EL (cell line): Measurements from ENCODE around the gene ZYX.
"Not testable (repeated sequence)": the region's sequence is repeated elsewhere in the genome, so short reads cannot be mapped to it uniquely, and the experiment has no call there.

Experiments used
- DNase-seq: peaks from one replicate; pipeline ENCODE4 v3.0.0-alpha.2; 2016

Gene ZYX

DNA sequence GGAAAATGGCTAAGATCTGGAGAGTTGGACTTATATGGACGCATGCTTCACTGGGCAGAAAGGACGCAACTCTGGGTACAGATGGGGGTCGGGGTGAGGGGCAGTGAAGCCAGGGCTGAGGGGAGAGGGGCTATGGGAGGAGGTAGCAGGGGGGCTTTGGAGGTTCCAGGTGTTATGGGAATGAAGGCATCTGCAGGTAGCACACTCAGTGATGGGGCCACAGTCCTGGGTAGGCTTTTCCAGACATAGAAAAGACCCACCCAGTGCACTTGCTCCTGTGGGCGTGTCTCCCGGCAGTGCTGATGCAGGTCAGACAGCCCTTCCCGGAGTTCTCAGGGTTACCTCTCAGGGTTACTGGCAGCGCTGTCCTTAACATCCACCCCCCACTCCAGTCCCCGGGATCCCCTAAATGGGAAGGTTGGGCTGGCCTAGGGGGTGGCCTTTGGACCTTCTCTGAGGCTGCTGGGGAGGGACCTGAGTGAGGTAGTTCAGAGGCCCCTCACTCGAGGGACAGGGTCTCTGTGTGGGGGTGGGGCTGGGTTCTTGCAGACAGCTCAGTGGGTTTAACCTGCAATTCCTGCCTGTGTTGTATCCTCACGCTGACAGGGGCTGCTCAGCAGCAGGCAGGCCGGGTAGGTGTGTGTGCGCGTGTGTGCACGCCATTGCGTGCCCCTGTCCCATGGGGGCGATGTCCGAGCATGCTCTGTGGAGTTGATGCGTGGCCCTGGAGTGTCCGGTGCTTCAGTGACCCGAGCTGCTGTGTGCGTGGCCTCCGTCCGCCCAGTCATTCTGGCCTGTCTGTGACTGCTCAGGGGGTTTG, 6.2 kb downstream of the ZYX start:
- no peak for DNase-seq

DNA sequence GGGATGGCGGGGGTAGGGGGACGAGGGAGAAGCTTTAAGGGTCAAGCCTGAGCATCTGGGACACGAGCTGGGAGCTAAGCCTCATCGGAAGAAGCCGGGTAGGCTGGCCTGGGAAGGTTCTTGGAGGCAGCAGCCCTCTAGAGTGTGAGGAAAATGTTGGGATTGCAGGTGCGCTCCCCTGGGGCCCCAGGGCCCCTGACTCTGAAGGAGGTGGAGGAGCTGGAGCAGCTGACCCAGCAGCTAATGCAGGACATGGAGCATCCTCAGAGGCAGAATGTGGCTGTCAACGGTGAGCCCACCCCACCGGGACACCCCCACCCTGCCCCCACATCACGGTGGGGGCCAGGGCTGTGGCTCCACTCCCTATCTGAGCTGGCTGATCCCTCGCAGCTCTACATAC, 6.9 kb downstream of the ZYX start:
- DNase-seq: no peak

- no peak for DNase-seq
Observed at GRCh38 chr7:143388491-143389101, 7.5 kb downstream of the ZYX start.

DNA sequence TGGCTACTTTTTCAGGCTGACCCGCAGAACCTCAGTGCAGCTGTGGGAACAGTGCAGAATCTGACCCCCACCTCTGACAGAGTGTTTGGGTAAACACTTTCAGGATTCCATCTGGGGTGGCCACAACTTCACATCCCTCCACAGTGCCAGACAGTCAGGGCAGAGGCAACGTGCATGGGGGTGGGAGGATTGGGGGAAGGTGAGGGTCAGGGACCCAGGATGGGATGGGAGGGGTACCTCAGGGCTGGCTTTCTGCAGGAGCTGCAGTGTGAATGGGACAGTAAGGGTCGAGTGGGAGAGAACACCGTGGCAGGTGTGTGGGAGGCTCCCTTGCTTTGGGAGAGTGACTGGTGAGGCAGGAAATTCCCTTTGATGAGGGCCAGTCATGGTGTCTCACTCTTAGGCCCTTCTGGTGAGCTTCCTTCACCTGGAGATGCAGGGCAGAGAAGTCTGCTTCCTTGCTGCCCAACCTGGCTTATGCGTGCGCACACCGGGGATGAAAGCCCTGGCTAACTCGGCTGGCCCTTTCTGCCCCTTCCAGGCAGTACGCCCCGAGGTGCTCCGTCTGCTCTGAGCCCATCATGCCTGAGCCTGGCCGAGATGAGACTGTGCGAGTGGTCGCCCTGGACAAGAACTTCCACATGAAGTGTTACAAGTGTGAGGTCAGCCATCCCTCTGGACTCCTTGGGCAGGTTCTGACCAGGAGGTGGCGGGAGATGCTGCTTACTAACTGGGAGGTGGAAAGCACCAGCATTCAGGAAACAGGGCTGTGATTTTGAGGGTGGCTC, 8.4 kb downstream of the ZYX start:
- DNase-seq: peak; percentile 19

GRCh38 chr7:143390104-143390772, 9.1 kb downstream of the ZYX start:
- no peak for DNase-seq

- DNase-seq: no peak
Observed at GRCh38 chr7:143390773-143391317, 9.7 kb downstream of the ZYX start.

DNA sequence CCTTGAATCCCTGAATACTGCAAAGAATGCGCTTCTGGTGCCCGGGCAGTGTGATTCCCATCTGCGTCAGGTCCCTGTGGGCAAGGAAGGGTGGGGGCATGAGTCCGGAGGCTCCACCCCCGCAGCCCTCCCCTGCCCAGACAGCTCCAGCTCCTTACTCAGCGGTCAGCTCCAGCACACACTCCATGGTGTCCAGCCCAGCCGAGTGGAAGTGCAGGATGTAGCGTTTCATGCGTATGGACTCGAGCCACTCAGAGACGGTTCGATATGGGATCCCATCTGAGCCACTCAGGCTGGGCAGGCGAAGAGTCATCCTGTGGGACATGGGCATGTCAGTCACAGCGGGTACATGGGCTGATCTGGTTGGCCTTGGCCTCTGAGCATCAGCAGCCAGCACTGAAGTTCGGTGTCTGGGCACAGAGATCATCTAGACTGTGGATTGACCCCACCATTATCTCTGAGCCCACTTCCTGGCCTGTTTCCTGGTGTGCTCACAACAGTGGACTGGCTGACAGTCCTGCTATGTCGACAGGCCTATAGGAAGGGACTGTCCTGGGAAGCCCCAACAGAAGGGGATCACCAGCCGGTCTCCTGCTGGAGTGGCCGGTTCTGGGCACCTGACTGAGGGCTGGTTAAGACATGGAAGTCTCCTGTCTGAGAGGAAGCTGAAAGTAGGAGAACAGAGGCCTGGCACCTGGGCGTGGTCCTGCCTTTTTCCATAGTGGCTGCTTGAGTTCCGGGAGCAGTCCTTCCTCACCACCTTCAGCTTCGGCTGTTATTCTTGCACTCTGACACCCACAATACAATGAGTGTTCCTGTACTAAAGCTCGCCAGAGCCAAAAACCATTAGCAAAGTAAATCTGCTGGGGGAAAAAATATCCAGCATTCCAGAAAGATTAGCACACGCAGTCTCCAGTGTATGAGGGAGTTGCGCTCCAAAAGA, 10.6 kb downstream of the ZYX start:
- DNase-seq: peak; percentile 80

GRCh38 chr7:143392427-143392826, 11.3 kb downstream of the ZYX start:
- DNase-seq: not testable (repeated sequence)

DNA sequence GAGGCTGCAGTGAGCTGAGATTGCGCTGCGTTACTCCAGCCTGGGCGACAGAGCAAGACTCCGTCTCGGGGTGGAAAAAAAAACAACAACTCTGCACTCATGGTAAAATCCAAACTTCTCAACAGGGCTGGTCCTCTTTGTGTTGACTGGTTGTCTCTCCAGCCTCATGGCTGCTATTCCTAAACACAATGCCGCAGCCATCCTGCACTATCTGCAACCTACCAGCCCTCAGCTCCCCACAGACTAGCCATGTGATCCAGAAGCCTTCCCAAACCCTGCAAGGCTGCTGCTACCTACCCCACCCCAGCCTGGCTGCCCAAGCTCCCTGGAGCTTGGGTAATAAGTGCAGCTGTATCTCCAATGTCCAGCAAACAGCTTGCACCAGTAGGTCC, 11.7 kb downstream of the ZYX start:
- DNase-seq: peak; percentile 12

DNA sequence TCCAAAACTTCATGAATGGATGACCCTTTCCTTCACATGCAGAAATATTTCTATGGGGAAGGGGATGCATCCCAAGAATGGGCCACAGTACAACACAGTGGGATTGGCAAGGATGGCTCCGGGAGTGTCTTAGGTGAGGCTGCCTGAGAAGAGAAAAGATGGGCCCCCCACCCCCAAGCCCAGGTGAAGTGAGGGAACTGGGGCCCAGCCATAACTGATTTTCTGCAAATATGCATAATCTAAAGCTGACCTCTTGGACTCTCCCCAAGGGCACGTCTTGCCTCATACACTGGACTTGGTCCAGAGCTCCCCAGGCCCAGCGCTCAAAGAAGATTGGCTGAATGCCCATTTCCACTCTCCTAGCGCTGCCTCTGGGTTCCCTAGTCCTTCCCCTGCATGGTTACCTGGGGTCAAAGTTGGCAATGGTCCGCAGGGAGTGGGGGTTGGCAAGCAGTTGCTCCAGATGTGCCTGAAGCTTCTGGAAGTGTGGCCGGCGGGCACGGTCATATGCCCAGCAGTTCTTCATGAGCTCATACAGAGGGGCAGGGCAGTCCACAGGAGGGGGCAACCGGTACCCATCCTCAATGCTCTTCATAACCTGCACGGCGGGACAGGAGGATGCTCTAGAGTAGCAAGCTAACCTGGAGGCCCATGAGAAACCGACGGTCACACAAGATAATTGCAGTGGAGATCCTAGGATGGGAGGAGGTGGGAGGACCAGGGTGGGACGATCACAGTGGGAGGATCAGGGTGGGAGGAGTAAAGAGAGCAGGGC, 12.3 kb downstream of the ZYX start:
- DNase-seq: peak; percentile 25

- no peak for DNase-seq
Observed at GRCh38 chr7:143394068-143394467, 12.9 kb downstream of the ZYX start.

DNA sequence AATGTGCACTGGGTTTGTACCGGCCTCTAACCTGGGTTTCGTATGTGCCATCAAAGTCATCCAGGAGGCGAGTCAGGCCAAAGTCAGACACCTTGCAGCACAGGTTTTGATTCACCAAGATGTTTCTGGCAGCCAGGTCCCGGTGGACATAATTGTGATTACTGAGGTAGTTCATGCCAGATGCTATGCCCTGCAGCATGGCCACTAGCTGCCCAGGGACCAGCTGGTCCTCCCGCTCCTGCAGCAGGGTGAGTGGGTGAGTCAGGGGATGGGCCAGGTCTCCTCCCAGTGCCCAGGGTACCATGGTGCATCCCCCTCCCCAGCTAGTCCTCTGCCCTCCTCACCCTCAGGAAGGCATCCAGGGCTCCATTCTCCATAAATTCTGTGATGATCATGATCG, 13.6 kb downstream of the ZYX start:
- DNase-seq: no peak

DNA sequence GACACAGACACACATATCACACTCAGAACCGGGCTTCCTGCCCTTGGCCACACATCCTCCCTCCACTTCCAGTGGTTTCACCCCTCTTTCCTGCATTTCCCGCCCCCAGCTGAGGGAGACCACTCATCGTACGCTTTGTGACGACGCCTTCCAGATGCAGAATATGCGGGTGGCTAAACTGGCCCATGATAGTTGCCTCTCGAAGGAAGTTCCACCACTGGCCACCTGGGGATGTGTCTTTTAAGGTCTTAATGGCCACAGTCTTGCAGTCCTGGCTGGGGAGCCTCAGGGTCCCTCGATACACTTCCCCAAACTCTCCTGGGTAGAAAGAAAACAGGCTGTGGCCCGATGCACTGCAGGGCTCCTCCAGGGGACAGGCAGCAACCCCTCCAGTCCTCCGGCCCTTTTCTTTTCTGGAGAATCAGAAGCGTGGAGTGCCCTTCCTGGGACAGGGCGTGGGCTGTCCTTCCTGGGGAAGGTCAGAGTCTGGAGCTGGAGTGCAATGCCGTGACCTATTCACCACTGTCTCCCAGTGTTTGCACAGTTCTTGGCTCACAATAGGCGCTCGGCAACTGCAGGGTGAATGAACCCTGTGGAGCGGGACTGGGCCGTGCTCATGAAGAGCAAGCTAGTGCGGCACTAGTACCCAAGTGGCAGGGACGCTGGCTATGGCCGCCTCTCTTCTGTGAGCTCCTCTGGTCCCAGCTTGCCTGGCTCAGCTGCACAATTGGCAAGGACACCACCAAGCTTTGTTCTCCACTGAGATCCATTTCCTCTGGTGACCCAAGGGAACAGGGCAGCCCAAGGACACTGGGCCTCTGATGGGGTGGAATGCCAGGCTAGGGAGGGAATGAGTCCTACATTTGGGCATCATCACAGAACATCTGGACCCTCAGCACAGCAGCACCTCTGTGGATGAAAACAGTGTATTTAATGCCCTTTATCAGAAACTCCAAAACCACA, 14.3 kb downstream of the ZYX start:
- peak; percentile 23 for DNase-seq

GRCh38 chr7:143396182-143396581, 15.0 kb downstream of the ZYX start:
- no peak for DNase-seq

- peak; percentile 59 for DNase-seq
Observed at GRCh38 chr7:143396625-143397556, 15.7 kb downstream of the ZYX start.

DNA sequence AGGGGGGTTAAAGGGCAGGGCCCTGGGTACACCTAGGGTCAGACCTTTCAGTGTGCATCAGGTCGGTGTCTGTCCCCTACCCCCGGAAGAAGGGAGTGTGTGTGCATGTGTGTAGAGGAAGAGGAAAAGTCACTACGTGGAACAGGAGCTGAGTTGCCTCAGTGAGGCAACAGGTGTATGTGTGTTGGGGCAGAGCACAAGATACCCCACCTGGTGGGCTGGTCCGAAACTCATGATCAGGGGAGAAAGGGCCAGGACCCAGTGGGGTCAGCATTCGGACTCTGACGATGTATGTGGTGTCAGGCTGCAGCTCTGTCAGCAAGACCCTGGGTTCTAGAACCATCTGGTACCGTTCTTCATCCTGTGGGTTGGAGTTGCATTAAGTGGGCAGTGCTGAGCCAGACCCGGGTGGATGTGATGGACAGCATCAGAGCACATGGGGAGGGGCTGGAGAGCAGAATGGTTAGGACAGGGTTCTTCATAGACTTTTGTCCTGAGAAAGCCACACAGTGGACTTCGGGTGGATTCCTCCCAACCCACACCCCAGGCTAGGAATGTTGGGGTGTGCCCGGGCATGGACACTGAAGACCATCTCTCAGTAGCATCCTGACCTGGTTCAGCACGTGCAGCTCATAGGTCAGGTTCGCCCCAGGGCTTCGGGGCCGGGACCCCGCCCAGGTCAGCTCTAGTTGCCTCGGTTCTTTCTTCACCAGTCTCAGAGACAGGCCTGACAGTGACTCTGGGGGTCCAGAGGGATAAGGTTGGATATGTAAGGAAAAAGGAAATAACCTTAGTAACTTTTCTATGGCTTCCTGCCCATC, 16.8 kb downstream of the ZYX start:
- no peak for DNase-seq

DNA sequence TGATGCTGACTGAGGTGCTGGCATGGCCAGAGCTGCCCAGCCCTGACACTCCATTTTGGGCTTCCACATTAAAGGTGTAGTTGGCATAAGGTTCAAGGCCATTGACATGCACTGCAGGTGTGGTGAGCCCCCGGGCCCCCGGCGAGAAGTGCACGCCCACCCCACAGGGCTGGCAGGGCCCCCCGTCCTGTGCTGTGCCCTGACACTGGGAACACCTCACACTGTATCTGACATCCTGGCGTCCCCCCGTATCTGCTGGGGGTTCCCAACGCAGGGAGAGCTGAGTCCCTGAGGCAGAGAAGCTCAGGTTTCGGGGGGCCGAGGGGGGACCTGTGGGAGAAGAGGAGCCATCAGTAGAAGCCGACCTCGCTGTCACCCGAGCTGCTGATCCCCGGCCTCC, 17.5 kb downstream of the ZYX start:
- no peak for DNase-seq

GRCh38 chr7:143399151-143399550, 18.0 kb downstream of the ZYX start:
- no peak for DNase-seq
